GM12878 (cell line): ENCODE measurements around the gene RPS6KA5. TPM values are rescaled to one million over a fixed set of nuclear protein-coding genes. Genes with fewer than 3 reads are reported as not detected.

Experiments
- ATAC-seq: fragments of 200-7000 bp; cut with Tn5 transposase; 3 replicates; pipeline ENCODE4 v1.9.1; 2020; ENCODE audit warnings: mild to moderate bottlenecking, moderate library complexity
- BruUV-seq: library from RNA; stranded (reverse); fragments of 400-500 nt; replicated peaks from 2 replicates; lab custom pipeline; 2021; lab: Mats Ljungman, UMichigan
- CTCF ChIA-PET: fragments of 300-600 bp; sonication (Branson Sonifier 250); formaldehyde crosslinking; extraction: SDS; loops from one replicate; lab custom pipeline; 2021; ENCODE audit warnings: inconsistent platforms; lab: Yijun Ruan, JAX
- POLR2A ChIA-PET: fragments of 350-600 bp; formaldehyde crosslinking; extraction: SDS; loops from one replicate; lab custom pipeline; 2021; ENCODE audit warnings: inconsistent platforms; lab: Charles Lee
- RAD21 ChIA-PET: fragments of 300-600 bp; sonication (Branson Sonifier 250); formaldehyde crosslinking; loops from one replicate; lab custom pipeline; 2023; ENCODE audit warnings: antibody characterized with exemption; ENCODE audit not compliant: unreplicated experiment; lab: Charles Lee
- SMC1A ChIA-PET: fragments of 300-600 bp; sonication (Branson Sonifier 250); formaldehyde crosslinking; loops from one replicate; lab custom pipeline; 2023; ENCODE audit not compliant: unreplicated experiment, uncharacterized antibody; lab: Charles Lee
- DNase-seq: peaks from one replicate; pipeline ENCODE4 v3.0.0-alpha.2; 2011; ENCODE audit warnings: low read depth, low spot score
- FAIRE-seq: peaks from 3 replicates; lab custom pipeline; 2011; peaks lifted over from hg19 to GRCh38; lab: Jason Lieb, UNC
- H2AFZ ChIP-seq: 2 replicates; pipeline ENCODE4 v1.6.0; 2011; ENCODE audit warnings: low read depth, low read length, control low read depth; ENCODE audit not compliant: control insufficient read depth
- H3K27ac ChIP-seq: 2 replicates; pipeline ENCODE4 v1.5.1; 2011; ENCODE audit warnings: control low read depth; ENCODE audit not compliant: control insufficient read depth, insufficient read depth
- H3K27me3 ChIP-seq, 2 experiments: replicated peaks in 1 of 2; 2 replicates each; pipeline versions ENCODE4 v1.6.0 to v1.6.1; 2011; ENCODE audit warnings: low read length in 1 of 2; ENCODE audit not compliant: control insufficient read depth in 2 of 2, insufficient read depth in 2 of 2
- H3K36me3 ChIP-seq, 2 experiments: 2 replicates each; pipeline ENCODE4 v1.5.1; 2011; ENCODE audit warnings: low read length in 1 of 2; ENCODE audit not compliant: control insufficient read depth in 2 of 2, insufficient read depth in 2 of 2
- H3K4me1 ChIP-seq: 2 replicates; pipeline ENCODE4 v1.6.1; 2011; ENCODE audit warnings: mild to moderate bottlenecking, low read length, moderate library complexity, mixed read lengths; ENCODE audit not compliant: control insufficient read depth, insufficient read depth
- H3K4me2 ChIP-seq: 2 replicates; pipeline ENCODE4 v1.6.0; 2011; ENCODE audit warnings: control low read depth; ENCODE audit not compliant: control insufficient read depth, insufficient read depth
- H3K4me3 ChIP-seq: fragments of 200-600 bp; sonication (generic); 2 replicates; pipeline ENCODE4 v1.5.1; 2016
- H3K79me2 ChIP-seq: 2 replicates; pipeline ENCODE4 v1.6.0; 2011; ENCODE audit warnings: low read length; ENCODE audit not compliant: control insufficient read depth, insufficient read depth
- H3K9ac ChIP-seq: 2 replicates; pipeline ENCODE4 v1.8.0; 2011; ENCODE audit warnings: low read length, control low read depth, mixed read lengths; ENCODE audit not compliant: control insufficient read depth, insufficient read depth
- H3K9me3 ChIP-seq: replicated peaks from 3 replicates; pipeline ENCODE4 v1.5.1; 2011; ENCODE audit warnings: mild to moderate bottlenecking, low read length; ENCODE audit not compliant: control insufficient read depth, insufficient read depth
- H4K20me1 ChIP-seq: 2 replicates; pipeline ENCODE4 v1.6.0; 2011; ENCODE audit not compliant: control insufficient read depth, insufficient read depth
- GABPA ChIP-seq: IDR thresholded peaks from 2 replicates; pipeline ENCODE4 v1.6.1; 2014; ENCODE audit warnings: antibody characterized with exemption, low read depth, mild to moderate bottlenecking, inconsistent platforms
- IKZF1 ChIP-seq: fragments of 450-650 bp; conservative IDR thresholded peaks from 2 replicates; pipeline ENCODE4 v1.6.1; 2017; ENCODE audit warnings: antibody characterized with exemption, mild to moderate bottlenecking
- KDM1A ChIP-seq: fragments of 200-600 bp; sonication (generic); IDR thresholded peaks from 2 replicates; pipeline ENCODE4 v1.6.1; 2016; ENCODE audit warnings: borderline replicate concordance
- NFIC ChIP-seq: IDR thresholded peaks from 2 replicates; pipeline ENCODE4 v1.6.1; 2012; ENCODE audit warnings: low read depth, mild to moderate bottlenecking, inconsistent platforms, low read length, moderate library complexity
- NFYA ChIP-seq: IDR thresholded peaks from 2 replicates; pipeline ENCODE4 v1.6.1; 2011; ENCODE audit warnings: low read depth, mild to moderate bottlenecking, low read length, improper control_type of control experiment, borderline replicate concordance
- NR2F1 ChIP-seq: fragments of 450-650 bp; conservative IDR thresholded peaks from 2 replicates; pipeline ENCODE4 v1.6.1; 2017; ENCODE audit warnings: mild to moderate bottlenecking
- PML ChIP-seq: IDR thresholded peaks from 2 replicates; pipeline ENCODE4 v1.6.1; 2012; ENCODE audit warnings: low read length, inconsistent platforms
- RFX5 ChIP-seq: IDR thresholded peaks from 2 replicates; pipeline ENCODE4 v1.6.1; 2011; ENCODE audit warnings: low read depth, low read length, improper control_type of control experiment
- SMAD1 ChIP-seq: fragments of 450-650 bp; IDR thresholded peaks from 2 replicates; pipeline ENCODE4 v1.6.1; 2018; ENCODE audit warnings: mild to moderate bottlenecking, low read depth; ENCODE audit not compliant: partially characterized antibody
- SMAD5 ChIP-seq: IDR thresholded peaks from 2 replicates; pipeline ENCODE4 v1.6.1; 2016; ENCODE audit warnings: antibody characterized with exemption, low read depth
- SUPT20H ChIP-seq: IDR thresholded peaks from 2 replicates; pipeline ENCODE4 v1.6.1; 2011; ENCODE audit warnings: low read depth, mild to moderate bottlenecking, low read length, moderate library complexity, borderline replicate concordance; ENCODE audit not compliant: control insufficient read depth
- ZNF217 ChIP-seq: fragments of 450-650 bp; IDR thresholded peaks from 2 replicates; pipeline ENCODE4 v1.6.1; 2017; ENCODE audit warnings: antibody characterized with exemption, mild to moderate bottlenecking
- WGBS: methylation state at CpG from one replicate; pipeline ENCODE4 v1.1.6; 2016; ENCODE audit warnings: low lambda C conversion rate; ENCODE audit not compliant: insufficient replicate concordance, insufficient coverage; ENCODE audit errors: missing lambda C conversion rate; 5-methylcytosine and 5-hydroxymethylcytosine counted together
- in situ Hi-C: fragments of 300-500 bp; cut with MboI; formaldehyde crosslinking; loops from 9 replicates; pipeline ENCODE4 v1.14.3; 2018; ENCODE audit warnings: mixed read lengths
- intact Hi-C: fragments of 100-400 bp; cut with micrococcal nuclease; formaldehyde crosslinking; loops from one replicate; pipeline ENCODE4 v1.14.2; 2022; ENCODE audit not compliant: unreplicated experiment
- polyA plus RNA-seq, 11 experiments: library from polyadenylated mRNA; depleted of rRNA in 4 of 11; unstranded in 6 of 11; stranded (reverse) in 5 of 11; fragments of >200 nt; fragmentation: Nextera tagmentation in 4 of 11; fragmentation: Illumina TruSeq in 1 of 11; extraction: Ambion mirVana in 4 of 11; extraction: Trizol in 1 of 11; gene quantifications; 1 replicate in 1 of 11; 2 replicates in 10 of 11; pipeline versions ENCODE4 v1.2.1 to v1.2.3, GENCODE V29; 2011 to 2016; ENCODE audit warnings: inconsistent platforms in 2 of 11, missing spikeins in 2 of 11, low read depth in 1 of 11
- total RNA-seq, 4 experiments: library from RNA; depleted of rRNA in 3 of 4; stranded (reverse); fragments of >200 nt in 3 of 4; fragmentation: Illumina TruSeq in 1 of 4; extraction: Trizol in 1 of 4; gene quantifications; 2 replicates each; pipeline versions ENCODE4 v1.2.1 to v1.2.3, GENCODE V29; 2013 to 2021
- TF ChIP-seq, protein P1 (sequence below): IDR thresholded peaks from 2 replicates; pipeline ENCODE4 v1.6.1; 2011; ENCODE audit warnings: low read depth, low read length, improper control_type of control experiment, borderline replicate concordance
- TF ChIP-seq, protein P2 (sequence below), 3 experiments: IDR thresholded peaks in 2 of 3; conservative IDR thresholded peaks in 1 of 3; 2 replicates each; pipeline ENCODE4 v1.5.1; 2011; ENCODE audit warnings: low read depth in 3 of 3, low read length in 3 of 3, mild to moderate bottlenecking in 3 of 3, control low read depth in 2 of 3, moderate library complexity in 2 of 3, inconsistent platforms in 1 of 3, mixed read lengths in 1 of 3; ENCODE audit not compliant: control insufficient read depth in 2 of 3, insufficient read depth in 1 of 3; ENCODE audit errors: extremely low read depth in 1 of 3
- TF ChIP-seq, protein P3 (sequence below): fragments of 450-650 bp; conservative IDR thresholded peaks from 2 replicates; pipeline ENCODE4 v1.6.1; 2017; ENCODE audit warnings: mild to moderate bottlenecking, moderate library complexity
- TF ChIP-seq, protein P4 (sequence below): fragments of 450-650 bp; IDR thresholded peaks from 2 replicates; pipeline ENCODE4 v1.6.1; 2017; ENCODE audit warnings: antibody characterized with exemption, mild to moderate bottlenecking, moderate library complexity

RPS6KA5 gene
- total and polyA plus RNA-seq, 10 of the 15 experiments (the other 5 are each of a cell fraction or from before 2014, with no cell fraction given), result 1.4 to 7.0 (median 3.7) TPM

DNA sequence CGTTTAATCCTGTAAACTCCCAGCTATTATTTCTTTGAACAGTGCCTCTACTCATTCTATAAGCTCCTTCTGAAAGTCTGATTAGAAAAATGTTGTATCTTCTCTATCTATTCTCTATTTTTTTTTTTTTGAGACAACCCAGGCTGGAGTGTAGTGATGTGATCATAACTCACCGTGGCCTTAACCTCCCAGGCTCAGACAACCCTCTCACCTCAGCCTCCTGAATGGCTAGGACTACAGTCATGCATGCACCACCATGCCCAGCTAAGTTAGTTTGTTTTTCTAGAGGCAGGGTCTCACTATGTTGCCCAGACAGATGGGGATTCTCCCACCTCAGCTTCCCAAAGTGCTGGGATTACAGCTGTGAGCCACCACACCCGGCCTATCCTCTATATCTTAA lies 66.6 kb downstream of the RPS6KA5 start:
- H3K79me2 ChIP-seq, result no peaks in the 10 kb centered on the region
- in situ Hi-C loops (no loop called here), intact Hi-C loops (no loop called here)
- H3K4me3 ChIP-seq, result no peak overlapping the region
- H3K9me3 ChIP-seq, result no peaks in the 10 kb centered on the region
- no peaks in the 10 kb centered on the region for H3K36me3 ChIP-seq
- WGBS, result 83% methylated on average over 3 of the region's 3 CpGs
- 0 out of 2 replicates have a peak, but pooled peaks cover 3% of the 10 kb centered on the region for H3K4me1 ChIP-seq
- BruUV-seq, result no TSS peak
- H3K9ac ChIP-seq, result no peak overlapping the region
- H3K27me3 ChIP-seq, result no peaks in the 10 kb centered on the region
- H2AFZ ChIP-seq, result no peak overlapping the region
- no peak for DNase-seq
- ChIA-PET CTCF (interaction anchor here (0.6 to 1.8 kb wide), 2 partner anchors 91 to 174 kb away, joined by 4 to 5 read pairs; no protein-coding TSS in a partner anchor), POLR2A (interaction anchor here (0.8 to 0.9 kb wide), 2 partner anchors 9 to 42 kb away, joined by 3 to 4 read pairs; no protein-coding TSS in a partner anchor), SMC1A (interaction anchor here (2.0 kb wide), 1 partner anchor 9 kb away, joined by 11 read pairs; no protein-coding TSS in a partner anchor), RAD21 (interaction anchor here (1.2 kb wide), 1 partner anchor 294 kb away, joined by 3 read pairs; no protein-coding TSS in a partner anchor)
- no peaks in the 10 kb centered on the region for H4K20me1 ChIP-seq
- H3K27ac ChIP-seq, result no peak overlapping the region
- no peak for TF ChIP-seq SUPT20H
- no peak for TF ChIP-seq SMAD5
- no peak for TF ChIP-seq NFYA
- TF ChIP-seq, protein P1, sequence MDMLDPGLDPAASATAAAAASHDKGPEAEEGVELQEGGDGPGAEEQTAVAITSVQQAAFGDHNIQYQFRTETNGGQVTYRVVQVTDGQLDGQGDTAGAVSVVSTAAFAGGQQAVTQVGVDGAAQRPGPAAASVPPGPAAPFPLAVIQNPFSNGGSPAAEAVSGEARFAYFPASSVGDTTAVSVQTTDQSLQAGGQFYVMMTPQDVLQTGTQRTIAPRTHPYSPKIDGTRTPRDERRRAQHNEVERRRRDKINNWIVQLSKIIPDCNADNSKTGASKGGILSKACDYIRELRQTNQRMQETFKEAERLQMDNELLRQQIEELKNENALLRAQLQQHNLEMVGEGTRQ, result no peak
- TF ChIP-seq IKZF1, result no peak
- TF ChIP-seq SMAD1, result no peak
- TF ChIP-seq, protein P2, sequence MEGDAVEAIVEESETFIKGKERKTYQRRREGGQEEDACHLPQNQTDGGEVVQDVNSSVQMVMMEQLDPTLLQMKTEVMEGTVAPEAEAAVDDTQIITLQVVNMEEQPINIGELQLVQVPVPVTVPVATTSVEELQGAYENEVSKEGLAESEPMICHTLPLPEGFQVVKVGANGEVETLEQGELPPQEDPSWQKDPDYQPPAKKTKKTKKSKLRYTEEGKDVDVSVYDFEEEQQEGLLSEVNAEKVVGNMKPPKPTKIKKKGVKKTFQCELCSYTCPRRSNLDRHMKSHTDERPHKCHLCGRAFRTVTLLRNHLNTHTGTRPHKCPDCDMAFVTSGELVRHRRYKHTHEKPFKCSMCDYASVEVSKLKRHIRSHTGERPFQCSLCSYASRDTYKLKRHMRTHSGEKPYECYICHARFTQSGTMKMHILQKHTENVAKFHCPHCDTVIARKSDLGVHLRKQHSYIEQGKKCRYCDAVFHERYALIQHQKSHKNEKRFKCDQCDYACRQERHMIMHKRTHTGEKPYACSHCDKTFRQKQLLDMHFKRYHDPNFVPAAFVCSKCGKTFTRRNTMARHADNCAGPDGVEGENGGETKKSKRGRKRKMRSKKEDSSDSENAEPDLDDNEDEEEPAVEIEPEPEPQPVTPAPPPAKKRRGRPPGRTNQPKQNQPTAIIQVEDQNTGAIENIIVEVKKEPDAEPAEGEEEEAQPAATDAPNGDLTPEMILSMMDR (IDR thresholded peaks at IDR 0.05 in 2 of 3, conservative IDR thresholded peaks at IDR 0.05 in 1 of 3; ENCODE audit: control insufficient read depth in 2 of 3, extremely low read depth in 1 of 3, insufficient read depth in 1 of 3, low read depth in 3 of 3, low read length in 3 of 3), result no peak
- no peak for TF ChIP-seq GABPA
- no peak for TF ChIP-seq NR2F1
- no peak for TF ChIP-seq KDM1A
- TF ChIP-seq ZNF217, result no peak
- TF ChIP-seq, protein P3, sequence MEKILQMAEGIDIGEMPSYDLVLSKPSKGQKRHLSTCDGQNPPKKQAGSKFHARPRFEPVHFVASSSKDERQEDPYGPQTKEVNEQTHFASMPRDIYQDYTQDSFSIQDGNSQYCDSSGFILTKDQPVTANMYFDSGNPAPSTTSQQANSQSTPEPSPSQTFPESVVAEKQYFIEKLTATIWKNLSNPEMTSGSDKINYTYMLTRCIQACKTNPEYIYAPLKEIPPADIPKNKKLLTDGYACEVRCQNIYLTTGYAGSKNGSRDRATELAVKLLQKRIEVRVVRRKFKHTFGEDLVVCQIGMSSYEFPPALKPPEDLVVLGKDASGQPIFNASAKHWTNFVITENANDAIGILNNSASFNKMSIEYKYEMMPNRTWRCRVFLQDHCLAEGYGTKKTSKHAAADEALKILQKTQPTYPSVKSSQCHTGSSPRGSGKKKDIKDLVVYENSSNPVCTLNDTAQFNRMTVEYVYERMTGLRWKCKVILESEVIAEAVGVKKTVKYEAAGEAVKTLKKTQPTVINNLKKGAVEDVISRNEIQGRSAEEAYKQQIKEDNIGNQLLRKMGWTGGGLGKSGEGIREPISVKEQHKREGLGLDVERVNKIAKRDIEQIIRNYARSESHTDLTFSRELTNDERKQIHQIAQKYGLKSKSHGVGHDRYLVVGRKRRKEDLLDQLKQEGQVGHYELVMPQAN, result no peak
- no peak for TF ChIP-seq NFIC
- TF ChIP-seq, protein P4, sequence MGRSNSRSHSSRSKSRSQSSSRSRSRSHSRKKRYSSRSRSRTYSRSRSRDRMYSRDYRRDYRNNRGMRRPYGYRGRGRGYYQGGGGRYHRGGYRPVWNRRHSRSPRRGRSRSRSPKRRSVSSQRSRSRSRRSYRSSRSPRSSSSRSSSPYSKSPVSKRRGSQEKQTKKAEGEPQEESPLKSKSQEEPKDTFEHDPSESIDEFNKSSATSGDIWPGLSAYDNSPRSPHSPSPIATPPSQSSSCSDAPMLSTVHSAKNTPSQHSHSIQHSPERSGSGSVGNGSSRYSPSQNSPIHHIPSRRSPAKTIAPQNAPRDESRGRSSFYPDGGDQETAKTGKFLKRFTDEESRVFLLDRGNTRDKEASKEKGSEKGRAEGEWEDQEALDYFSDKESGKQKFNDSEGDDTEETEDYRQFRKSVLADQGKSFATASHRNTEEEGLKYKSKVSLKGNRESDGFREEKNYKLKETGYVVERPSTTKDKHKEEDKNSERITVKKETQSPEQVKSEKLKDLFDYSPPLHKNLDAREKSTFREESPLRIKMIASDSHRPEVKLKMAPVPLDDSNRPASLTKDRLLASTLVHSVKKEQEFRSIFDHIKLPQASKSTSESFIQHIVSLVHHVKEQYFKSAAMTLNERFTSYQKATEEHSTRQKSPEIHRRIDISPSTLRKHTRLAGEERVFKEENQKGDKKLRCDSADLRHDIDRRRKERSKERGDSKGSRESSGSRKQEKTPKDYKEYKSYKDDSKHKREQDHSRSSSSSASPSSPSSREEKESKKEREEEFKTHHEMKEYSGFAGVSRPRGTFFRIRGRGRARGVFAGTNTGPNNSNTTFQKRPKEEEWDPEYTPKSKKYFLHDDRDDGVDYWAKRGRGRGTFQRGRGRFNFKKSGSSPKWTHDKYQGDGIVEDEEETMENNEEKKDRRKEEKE, result no peak
- no peak for TF ChIP-seq PML
- no peak for TF ChIP-seq RFX5
- FAIRE-seq, result no peak
- no peak overlapping the region for H3K4me2 ChIP-seq
- no peak for ATAC-seq
